D721Med (cell line): ENCODE measurements around the gene LMTK3.
"Not testable (repeated sequence)": the region's sequence is repeated elsewhere in the genome, so short reads cannot be mapped to it uniquely, and the experiment has no call there.

ENCODE experiments used
- DNase-seq: peaks from one replicate; pipeline ENCODE4 v3.0.0; 2011; ENCODE audit warnings: low spot score; ENCODE audit not compliant: insufficient read length
- FAIRE-seq: peaks from 2 replicates; lab custom pipeline; 2011; peaks lifted over from hg19 to GRCh38; lab: Jason Lieb, UNC
- TF ChIP-seq, protein P1 (sequence below): IDR thresholded peaks from 2 replicates; pipeline ENCODE4 v1.5.1; 2012; ENCODE audit warnings: mild to moderate bottlenecking, control low read depth; ENCODE audit not compliant: insufficient read depth; ENCODE audit errors: missing control alignments

Gene LMTK3

DNA sequence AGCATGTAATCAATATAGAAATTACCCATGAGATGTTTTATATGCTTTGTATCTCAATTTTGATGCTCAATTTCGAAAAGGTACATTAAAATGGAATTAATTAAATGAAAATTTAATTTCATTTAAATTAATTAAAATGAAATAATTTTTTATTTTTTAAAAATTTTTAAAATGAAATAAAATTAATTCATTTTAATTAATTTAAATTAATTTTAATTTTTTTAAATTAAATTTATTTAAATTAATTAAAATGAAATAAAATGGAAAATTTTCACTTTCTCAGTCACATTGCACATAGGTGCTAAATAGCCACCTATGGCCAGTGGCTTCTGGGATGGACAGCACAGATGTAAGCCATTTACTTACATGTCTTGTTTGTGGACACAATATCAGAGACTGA, 36.1 kb upstream of the LMTK3 start:
- no peak for FAIRE-seq
- DNase-seq, result no peak
- TF ChIP-seq, protein P1, sequence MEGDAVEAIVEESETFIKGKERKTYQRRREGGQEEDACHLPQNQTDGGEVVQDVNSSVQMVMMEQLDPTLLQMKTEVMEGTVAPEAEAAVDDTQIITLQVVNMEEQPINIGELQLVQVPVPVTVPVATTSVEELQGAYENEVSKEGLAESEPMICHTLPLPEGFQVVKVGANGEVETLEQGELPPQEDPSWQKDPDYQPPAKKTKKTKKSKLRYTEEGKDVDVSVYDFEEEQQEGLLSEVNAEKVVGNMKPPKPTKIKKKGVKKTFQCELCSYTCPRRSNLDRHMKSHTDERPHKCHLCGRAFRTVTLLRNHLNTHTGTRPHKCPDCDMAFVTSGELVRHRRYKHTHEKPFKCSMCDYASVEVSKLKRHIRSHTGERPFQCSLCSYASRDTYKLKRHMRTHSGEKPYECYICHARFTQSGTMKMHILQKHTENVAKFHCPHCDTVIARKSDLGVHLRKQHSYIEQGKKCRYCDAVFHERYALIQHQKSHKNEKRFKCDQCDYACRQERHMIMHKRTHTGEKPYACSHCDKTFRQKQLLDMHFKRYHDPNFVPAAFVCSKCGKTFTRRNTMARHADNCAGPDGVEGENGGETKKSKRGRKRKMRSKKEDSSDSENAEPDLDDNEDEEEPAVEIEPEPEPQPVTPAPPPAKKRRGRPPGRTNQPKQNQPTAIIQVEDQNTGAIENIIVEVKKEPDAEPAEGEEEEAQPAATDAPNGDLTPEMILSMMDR, result no peak

DNA sequence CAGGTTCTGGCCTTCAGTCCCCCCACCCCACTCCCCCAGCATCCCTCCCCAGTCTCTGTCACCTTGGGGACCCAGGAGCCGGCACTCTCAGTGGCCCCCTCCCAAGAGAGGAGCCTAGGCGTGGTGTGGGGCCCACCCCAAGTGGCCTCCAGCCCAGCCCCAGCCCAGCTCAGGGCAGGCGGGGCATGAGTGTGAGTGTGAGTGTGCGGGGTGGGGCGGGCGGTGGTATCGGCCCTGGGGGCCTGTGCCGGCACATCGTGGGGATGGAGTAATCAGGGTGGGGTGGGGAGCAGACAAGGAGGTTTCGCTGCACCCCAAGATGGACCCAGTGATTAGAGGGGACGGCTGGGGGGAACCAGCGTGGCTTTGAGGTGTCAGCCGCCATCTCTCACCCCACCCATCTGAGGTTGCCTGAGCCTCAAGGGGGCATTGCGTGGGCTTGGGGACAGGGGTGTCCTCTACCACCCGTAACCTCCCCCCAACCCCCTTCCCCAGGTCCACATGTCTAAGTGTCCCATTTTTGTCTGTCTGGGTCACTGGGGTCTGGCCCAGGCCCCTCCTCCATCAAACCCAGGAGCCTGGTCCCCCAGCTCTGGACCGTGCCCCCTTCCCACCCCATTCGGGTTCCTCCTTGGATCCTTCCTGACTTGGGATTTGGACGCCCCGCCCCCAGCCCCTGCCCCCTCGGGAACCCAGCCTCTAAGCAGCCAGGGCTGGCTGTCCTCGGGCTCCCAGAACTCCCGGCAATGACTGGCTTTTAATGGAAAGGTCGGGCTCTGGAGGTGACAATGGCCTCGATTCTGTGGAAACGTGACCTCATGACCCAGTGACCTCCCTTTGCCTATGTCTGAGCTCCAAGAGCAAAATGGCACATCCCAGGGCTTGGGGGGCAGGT, 33.5 kb upstream of the LMTK3 start:
- DNase-seq, result no peak
- no peak for FAIRE-seq
- TF ChIP-seq, protein P1, result no peak

DNA sequence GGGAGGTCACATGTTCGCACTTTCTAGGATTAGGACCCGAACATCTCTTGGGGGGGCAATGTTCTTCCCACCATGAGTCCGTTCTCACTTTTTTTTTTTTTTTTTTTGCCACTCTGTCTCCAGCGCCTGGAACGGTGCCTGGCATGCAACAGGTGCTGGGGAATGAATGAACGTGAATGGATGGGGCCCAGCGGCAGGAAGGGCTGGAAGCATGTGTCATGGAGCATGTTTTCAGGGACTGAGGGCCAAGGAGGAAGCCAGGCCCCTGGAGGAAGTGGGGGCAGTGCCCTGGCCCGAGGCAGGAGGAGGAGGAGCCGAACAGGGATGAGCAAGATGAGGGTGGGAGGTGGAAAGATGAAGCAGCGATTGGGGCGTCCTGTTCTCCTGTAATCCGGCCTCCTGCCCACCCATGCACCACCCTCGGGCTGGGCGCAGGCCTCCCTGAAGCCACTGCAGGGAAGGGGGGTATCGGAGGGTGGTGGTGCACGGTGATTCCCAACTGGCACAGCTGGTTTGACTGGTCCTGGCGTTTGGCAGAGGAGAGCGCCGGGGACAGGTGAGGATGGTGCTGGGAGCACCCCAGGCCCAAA, 31.6 kb upstream of the LMTK3 start:
- FAIRE-seq (no peak), DNase-seq (no peak)
- TF ChIP-seq, protein P1, result no peak

DNA sequence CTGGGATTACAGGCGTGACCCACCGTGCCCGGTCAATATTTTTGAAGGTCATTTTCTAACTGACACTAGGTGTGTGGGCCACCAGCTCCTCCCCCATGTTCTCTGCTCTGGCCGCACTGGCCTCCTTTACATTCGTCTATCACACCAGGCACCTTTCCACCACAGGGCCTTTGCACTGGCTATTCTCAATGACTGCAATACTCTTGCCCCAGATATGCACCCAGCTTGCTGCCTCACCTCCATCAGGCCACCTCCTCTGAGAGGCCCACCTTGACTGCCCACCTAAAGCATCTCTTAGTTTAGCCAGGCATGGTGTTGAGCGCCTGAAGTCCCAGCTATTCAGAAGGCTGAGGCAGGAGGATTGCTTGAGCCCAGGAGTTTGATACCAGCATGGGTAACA, 30.2 kb upstream of the LMTK3 start:
- TF ChIP-seq, protein P1, result no peak
- FAIRE-seq (no peak), DNase-seq (no peak)

GRCh38 chr19:48540110-48540509, 28.5 kb upstream of the LMTK3 start:
- FAIRE-seq, result no peak
- DNase-seq, result no peak
- TF ChIP-seq, protein P1, result no peak

- FAIRE-seq, result no peak
- no peak for DNase-seq
- TF ChIP-seq, protein P1, result no peak
These were observed 28.0 kb upstream of the LMTK3 start for GRCh38 chr19:48539503-48540096.

- FAIRE-seq, DNase-seq: not testable (repeated sequence)
These were observed 26.4 kb upstream of the LMTK3 start for GRCh38 chr19:48538057-48538456.
